Lower leg skin (tissue), 3 donors: Measurements from ENCODE around the gene GYG2.

ENCODE experiments used
- POLR2A ChIP-seq, 2 donors: fragments of 450-650 bp; IDR thresholded peaks; one replicate each; pipeline ENCODE4 v1.6.1; 2016 to 2017; ENCODE audit warnings: antibody characterized with exemption in 2 of 2, mild to moderate bottlenecking in 1 of 2, moderate library complexity in 1 of 2
- TF ChIP-seq, protein P1 (sequence below), 3 donors: fragments of 450-650 bp; IDR thresholded peaks; one replicate each; pipeline ENCODE4 v1.5.1; 2016; ENCODE audit warnings: antibody characterized with exemption in 3 of 3, mild to moderate bottlenecking in 3 of 3, moderate library complexity in 2 of 3

GRCh38 chrX:2872671-2873277 is 44.0 kb downstream of the GYG2 start:
- TF ChIP-seq, protein P1, sequence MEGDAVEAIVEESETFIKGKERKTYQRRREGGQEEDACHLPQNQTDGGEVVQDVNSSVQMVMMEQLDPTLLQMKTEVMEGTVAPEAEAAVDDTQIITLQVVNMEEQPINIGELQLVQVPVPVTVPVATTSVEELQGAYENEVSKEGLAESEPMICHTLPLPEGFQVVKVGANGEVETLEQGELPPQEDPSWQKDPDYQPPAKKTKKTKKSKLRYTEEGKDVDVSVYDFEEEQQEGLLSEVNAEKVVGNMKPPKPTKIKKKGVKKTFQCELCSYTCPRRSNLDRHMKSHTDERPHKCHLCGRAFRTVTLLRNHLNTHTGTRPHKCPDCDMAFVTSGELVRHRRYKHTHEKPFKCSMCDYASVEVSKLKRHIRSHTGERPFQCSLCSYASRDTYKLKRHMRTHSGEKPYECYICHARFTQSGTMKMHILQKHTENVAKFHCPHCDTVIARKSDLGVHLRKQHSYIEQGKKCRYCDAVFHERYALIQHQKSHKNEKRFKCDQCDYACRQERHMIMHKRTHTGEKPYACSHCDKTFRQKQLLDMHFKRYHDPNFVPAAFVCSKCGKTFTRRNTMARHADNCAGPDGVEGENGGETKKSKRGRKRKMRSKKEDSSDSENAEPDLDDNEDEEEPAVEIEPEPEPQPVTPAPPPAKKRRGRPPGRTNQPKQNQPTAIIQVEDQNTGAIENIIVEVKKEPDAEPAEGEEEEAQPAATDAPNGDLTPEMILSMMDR (IDR thresholded peaks at IDR 0.05), result no peak
- no peak for TF ChIP-seq POLR2A (IDR thresholded peaks at IDR 0.05)
